CD4-positive, alpha-beta T cell treated with Interleukin-4 for 4 hours (primary cell): Measurements from ENCODE around the gene LRRC61.
"Not testable (repeated sequence)": the region's sequence is repeated elsewhere in the genome, so short reads cannot be mapped to it uniquely, and the experiment has no call there.

Experiments used
- DNase-seq: peaks from one replicate; pipeline ENCODE4 v3.0.0-alpha.2; 2020

The LRRC61 gene, protein sequence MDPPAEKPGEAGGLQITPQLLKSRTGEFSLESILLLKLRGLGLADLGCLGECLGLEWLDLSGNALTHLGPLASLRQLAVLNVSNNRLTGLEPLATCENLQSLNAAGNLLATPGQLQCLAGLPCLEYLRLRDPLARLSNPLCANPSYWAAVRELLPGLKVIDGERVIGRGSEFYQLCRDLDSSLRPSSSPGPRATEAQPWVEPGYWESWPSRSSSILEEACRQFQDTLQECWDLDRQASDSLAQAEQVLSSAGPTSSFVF

DNA sequence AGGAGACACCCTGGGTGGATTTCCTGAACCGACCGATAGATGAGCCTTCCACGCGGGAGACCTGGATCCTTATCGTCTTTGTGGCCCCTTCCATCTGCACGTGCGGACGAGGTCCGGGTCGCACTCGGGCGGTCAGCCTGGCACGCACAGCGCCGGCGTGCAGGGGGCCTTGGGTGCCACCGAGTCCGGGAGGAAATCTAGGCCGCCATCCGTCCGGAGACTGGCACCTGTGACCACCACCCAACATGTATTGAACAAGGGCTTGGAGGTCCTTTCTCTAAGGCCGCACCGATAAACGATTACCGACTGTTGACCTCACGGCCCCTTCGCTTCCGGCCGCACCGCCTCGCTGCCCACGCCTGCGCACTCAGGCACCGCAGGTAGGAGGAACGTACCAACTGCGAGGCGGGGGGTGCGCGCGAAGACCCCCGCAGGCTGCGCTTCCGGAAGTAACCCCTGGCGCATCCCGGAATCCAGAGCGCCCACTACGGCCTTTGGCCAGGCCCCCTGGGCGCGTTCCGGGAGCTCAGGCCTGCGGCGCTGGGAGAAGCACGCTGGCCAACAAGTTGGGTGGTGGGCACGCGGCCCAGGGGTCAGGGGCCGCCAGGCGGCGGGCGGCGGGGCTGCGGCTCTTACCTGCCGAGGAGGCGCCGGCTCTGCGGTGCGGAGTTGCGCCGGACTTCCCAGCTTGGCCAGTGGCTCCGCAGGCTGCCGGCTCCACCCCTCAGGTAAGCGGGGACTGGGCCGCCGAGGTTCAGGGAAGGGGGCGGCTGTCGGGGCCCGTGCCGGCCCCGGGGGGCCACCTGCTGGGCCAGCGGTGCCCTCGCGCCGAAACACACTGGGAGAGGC, at the start of gene LRRC61, which contains the start of gene ACTR3C:
Gene LRRC61, plus strand, starts transcription at position 523 of the 849 bp plus-strand sequence. CDS start 13,507 bp downstream, outside the sequence.
Gene ACTR3C, minus strand, starts transcription at position 713 of the 849 bp plus-strand sequence. CDS start 28,249 bp downstream, outside the sequence.
- peak; percentile 49 for DNase-seq

DNA sequence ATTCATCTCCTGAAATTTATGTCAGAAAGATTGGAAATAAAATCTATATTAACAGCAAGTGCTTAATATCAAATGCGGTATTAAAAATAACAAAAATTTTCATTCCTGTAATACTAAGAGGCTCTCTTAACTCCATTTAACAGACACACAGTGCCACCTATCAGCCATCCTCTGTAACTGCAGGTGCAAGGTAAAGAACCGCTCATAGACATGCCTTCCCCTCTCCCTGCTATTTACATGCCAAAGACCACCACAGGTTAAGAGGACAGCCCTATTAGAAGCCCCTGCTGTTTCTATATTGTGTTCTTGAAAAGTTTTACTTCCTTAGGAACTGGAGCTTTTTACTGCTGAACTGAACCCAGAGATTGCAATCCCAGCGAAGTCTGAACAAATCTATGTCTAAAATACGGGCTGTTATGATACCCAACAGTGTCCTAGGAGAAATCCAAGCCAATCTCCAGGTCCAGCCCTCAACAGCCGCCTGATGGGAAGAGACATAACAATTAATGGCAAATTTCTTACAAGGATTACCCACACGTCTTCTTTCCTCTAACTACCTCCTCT, 46.9 kb upstream of the LRRC61 start:
- peak; percentile 48 for DNase-seq

DNA sequence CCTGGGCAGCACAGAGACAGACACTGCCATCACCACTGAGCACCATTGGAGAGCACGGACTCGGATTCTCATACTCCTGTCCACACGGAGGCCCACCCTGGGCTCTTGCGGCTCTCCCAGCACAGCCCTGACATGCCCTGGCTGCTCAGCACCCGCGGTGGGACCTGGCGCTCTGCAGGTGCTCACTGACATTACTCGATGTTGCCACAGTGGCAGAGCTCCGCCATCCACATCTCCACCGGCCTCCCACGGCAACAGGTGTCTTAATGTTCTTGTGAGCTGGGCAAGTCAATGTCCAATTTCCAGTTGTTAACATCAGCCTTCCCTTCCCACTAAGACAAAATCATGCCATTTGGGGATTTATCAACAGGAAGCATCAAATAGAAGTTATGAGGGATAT, 44.8 kb upstream of the LRRC61 start:
- DNase-seq: not testable (repeated sequence)

DNA sequence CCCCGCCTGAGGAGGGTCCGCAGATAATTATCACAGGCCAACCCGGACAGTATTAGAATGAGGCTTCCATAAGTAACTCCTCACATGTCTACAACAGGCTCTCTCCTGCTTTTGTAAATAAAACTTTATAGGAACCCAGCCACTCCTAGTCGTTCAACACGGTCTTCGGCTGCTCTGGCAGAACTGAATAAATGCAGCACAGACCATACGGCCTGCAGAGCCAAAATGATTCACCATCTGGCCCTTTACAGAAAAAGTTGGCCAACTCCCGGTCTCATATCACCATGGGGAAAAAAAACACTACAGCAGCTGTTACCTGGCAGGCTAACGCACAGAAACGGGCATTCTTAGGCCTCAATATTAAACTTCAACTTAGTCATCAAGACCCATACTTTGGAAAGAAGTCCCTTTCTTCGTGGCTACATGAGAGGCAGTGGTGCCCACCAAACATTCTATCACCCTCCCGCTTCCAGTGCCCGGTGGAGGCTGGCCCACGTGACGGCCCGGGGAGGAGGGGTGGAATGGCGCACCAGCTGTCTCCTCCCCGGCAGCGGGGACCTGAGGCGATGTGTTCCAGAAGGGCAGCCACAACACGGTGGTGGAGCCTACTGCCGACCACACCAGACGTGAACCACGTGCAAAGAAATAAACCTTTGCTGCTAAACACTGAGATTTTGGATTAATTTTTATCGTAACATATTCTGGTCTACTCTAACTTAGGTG, 41.3 kb upstream of the LRRC61 start:
- not testable (repeated sequence) for DNase-seq

GRCh38 chr7:150283111-150283510, 40.0 kb upstream of the LRRC61 start:
- DNase-seq: not testable (repeated sequence)

GRCh38 chr7:150283608-150284007, 39.5 kb upstream of the LRRC61 start:
- DNase-seq: not testable (repeated sequence)

- peak; percentile 38 for DNase-seq
These were observed 37.1 kb upstream of the LRRC61 start for GRCh38 chr7:150285849-150286754.

DNA sequence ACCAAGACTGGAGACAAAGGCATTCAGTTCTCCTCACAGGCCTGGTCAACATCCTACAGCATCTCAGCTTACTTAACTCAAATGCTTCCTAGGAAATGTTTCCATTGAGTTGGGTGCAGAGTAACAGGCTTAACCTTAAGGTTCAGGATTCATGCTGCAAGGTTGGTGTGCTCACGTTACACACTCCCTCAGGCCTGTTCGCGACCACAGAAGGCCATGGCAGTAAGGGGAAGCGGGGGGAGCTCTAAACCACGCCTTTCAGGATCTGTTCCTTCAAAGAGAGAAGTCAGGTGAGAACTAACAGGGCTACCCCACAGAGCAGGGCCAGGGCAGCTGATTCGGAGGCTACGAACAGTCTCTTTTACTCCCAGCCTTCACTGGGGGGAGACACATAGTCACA, 35.3 kb upstream of the LRRC61 start:
- DNase-seq: not testable (repeated sequence)

DNA sequence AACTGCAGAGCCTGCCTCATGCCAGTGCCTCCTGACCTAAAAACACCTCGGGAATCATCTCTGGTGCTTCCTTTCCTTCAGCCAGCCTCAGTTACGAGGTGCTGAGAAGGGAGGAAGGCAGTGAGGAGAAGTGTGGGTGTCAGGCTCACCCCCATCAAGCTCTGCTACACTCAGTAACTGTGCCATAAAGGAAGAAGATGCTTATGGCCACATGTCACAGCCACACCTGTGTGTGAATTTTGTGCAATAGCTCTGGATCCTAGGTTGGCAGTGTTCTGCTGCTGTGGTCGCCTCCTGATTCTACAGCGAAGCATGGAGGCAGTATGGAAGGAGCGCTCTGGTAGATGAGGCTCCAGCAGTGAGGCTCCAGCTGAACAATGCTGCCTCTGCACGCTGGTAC, 34.3 kb upstream of the LRRC61 start:
- DNase-seq: not testable (repeated sequence)

GRCh38 chr7:150290317-150290716, 32.8 kb upstream of the LRRC61 start:
- DNase-seq: not testable (repeated sequence)

DNA sequence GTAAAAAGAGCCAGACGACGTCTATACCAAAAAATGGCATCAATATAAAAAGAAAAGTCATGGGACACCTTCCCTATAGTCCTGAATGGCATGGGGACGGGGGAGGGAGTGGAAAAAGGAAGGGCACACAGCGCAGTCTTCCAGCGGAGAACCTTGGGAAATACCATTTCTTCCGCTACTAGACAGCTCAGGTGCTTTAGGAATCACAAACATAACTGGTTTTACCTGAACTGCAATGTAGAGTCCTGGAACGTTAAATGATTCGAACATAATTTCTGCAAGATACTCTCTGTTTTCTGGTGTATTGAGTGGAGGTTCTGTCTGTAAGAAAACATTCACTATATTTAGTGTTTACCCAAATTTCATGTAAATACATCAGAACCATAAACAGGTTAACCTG, 28.1 kb upstream of the LRRC61 start:
- DNase-seq: not testable (repeated sequence)

DNA sequence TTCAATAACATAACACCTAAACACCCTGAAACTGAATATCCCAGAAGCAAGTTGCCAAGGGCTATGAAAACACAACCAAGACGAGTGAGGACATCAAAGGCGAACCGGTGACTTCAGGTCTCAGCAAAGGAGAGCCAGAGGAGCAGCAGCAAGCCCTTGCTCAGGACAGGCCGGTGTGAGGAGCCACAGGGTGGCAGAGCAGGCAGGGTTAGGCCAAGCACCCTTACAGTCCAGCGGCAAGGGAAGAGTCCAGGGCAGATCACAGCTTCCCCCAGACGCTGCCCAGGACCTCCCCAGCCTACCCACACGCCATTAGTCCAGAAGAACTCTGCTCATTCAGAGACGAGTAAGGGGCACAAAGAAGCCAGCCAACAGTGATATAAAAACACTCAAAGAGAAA, 27.5 kb upstream of the LRRC61 start:
- DNase-seq: not testable (repeated sequence)

DNA sequence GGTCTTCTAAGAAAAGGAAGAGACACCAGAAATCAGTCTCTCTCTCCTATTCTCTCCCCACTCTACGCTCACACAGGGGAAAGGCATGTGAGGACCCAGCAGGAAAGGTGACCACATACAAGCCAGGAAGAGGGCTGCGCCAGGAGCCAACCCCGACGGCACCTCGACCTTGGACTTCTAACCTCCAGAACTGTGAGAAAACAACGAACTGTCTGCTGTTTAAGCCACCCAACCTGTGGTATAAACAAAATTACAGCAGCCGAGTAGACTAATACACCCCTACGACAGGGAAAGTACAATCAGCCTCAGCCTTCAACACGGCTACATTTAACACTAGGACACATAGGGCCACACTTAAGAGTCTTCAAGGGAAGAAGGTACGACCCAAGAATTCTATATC, 26.4 kb upstream of the LRRC61 start:
- DNase-seq: not testable (repeated sequence)

DNA sequence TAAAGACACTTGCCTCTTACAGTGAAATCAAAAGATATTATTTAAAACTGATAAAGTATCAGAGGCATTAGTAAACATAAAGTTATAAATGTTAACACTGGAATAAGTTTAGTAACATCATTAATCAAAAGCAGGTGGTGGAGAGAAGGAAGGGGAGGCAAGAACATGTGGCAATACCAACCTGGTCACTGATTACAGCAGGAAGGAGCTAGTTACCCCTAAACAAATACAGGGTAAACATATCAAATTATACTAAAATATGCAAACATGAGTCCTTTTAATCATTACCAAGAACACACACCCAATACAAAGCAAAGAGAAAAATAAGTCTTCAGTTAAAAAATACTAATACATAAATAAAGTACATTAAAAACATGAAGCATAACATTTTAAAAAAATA, 25.2 kb upstream of the LRRC61 start:
- DNase-seq: not testable (repeated sequence)

GRCh38 chr7:150302908-150303310, 20.2 kb upstream of the LRRC61 start:
- not testable (repeated sequence) for DNase-seq

GRCh38 chr7:150304499-150305258, 18.5 kb upstream of the LRRC61 start:
- DNase-seq: not testable (repeated sequence)

DNA sequence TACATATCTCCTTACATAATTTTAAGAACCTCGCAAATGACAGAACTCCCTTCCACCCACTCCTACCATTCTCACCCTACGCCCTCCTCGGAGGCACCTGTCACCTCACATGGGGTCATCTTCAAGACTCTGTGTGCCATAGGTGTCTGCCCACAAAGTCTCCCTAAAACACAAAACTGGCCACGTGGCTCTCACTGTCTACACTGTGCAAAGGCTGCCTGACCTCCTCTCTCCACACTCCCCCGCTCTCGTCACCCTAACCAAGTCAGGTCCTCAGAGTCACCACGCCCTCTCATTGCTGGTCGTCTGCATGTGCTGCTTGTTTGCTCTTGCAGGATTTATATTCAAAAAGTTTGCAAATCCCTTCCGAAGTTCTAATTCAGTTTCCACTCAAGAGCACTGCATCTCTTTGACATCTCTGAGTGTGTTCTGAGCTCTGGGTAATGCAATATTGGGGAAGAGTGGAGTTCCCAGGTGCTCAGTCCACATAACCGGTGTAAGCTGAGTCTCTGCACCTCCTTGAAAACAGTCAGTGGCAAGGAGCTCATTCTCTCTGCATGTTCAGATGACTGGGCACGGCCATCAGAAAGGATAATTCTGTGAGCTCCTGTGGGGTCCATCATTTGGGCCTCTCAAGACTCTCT, 17.8 kb upstream of the LRRC61 start:
- DNase-seq: not testable (repeated sequence)

- not testable (repeated sequence) for DNase-seq
These were observed 17.3 kb upstream of the LRRC61 start for GRCh38 chr7:150305903-150306284.

- not testable (repeated sequence) for DNase-seq
These were observed 16.8 kb upstream of the LRRC61 start for GRCh38 chr7:150306377-150306776.

GRCh38 chr7:150307129-150307528, 16.0 kb upstream of the LRRC61 start:
- no peak for DNase-seq
